Chondrocyte (in vitro differentiated cells): ENCODE measurements around the gene ETV2. TPM values are rescaled to one million over a fixed set of nuclear protein-coding genes. Genes with fewer than 3 reads are reported as not detected.
"Not testable (repeated sequence)": the region's sequence is repeated elsewhere in the genome, so short reads cannot be mapped to it uniquely, and the experiment has no call there.

Experiments used
- DNase-seq: peaks from one replicate; pipeline ENCODE4 v3.0.0; 2021; ENCODE audit warnings: mixed read lengths, low spot score
- H3K27ac Mint-ChIP-seq: one replicate; pipeline ENCODE4 v1.8.0; 2021; ENCODE audit warnings: mild to moderate bottlenecking, moderate library complexity, mixed read lengths; ENCODE audit not compliant: unreplicated experiment
- H3K27me3 Mint-ChIP-seq: 2 replicates; pipeline ENCODE4 v1.8.0; 2021; ENCODE audit warnings: low read depth, mixed read lengths
- H3K36me3 Mint-ChIP-seq: 2 replicates; pipeline ENCODE4 v1.8.0; 2021; ENCODE audit warnings: low read depth, mixed read lengths
- H3K4me1 Mint-ChIP-seq: 2 replicates; pipeline ENCODE4 v1.8.0; 2021; ENCODE audit warnings: low read depth, mild to moderate bottlenecking, mixed read lengths
- H3K4me3 Mint-ChIP-seq: one replicate; pipeline ENCODE4 v1.8.0; 2021; ENCODE audit warnings: mild to moderate bottlenecking, moderate library complexity, mixed read lengths; ENCODE audit not compliant: unreplicated experiment
- H3K9me3 Mint-ChIP-seq: 2 replicates; pipeline ENCODE4 v1.8.0; 2021; ENCODE audit warnings: low read depth, mixed read lengths
- long read RNA-seq: library from polyadenylated mRNA; stranded (forward); transcript quantifications from one replicate; pipeline ENCODE4 v2.0.0, GENCODE V29; 2021
- total RNA-seq: library from RNA; stranded (reverse); gene quantifications from 3 replicates; pipeline ENCODE4 v1.2.1, GENCODE V29; 2021
- TF ChIP-seq, protein P1 (sequence below): fragments of 200-600 bp; sonication (generic); IDR thresholded peaks from 2 replicates; pipeline ENCODE4 v1.5.0; 2021; ENCODE audit warnings: antibody characterized with exemption, mild to moderate bottlenecking, moderate library complexity

The ETV2 gene, protein sequence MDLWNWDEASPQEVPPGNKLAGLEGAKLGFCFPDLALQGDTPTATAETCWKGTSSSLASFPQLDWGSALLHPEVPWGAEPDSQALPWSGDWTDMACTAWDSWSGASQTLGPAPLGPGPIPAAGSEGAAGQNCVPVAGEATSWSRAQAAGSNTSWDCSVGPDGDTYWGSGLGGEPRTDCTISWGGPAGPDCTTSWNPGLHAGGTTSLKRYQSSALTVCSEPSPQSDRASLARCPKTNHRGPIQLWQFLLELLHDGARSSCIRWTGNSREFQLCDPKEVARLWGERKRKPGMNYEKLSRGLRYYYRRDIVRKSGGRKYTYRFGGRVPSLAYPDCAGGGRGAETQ
- total RNA-seq = 1.5 to 1.7 TPM (median 1.6 TPM) in 3 replicates
- long read RNA-seq, partial matches to known transcripts = 0 of 1 reads
- long read RNA-seq, other reads (novel, unspliced or antisense) = 0 of 1 reads

GRCh38 chr19:35641515-35642151 lies at the start of gene ETV2:
TSS of gene ETV2 (plus strand) at chr19:35641745. CDS start at chr19:35642461, 716 bp downstream.
- peaks cover 16% of the 10 kb centered on the region for H3K4me1 Mint-ChIP-seq
- H3K27me3 Mint-ChIP-seq = no peaks in the 10 kb centered on the region

GRCh38 chr19:35592226-35592625 lies 49.3 kb upstream of the ETV2 start:
- Mint-ChIP-seq H3K4me1 (peaks cover 3% of the 10 kb centered on the region), H3K4me3 (no peak overlapping the region), H3K9me3 (no peaks in the 10 kb centered on the region), H3K27me3 (peaks cover 6% of the 10 kb centered on the region), H3K36me3 (no peaks in the 10 kb centered on the region), H3K27ac (no peak overlapping the region)
- TF ChIP-seq, protein P1, sequence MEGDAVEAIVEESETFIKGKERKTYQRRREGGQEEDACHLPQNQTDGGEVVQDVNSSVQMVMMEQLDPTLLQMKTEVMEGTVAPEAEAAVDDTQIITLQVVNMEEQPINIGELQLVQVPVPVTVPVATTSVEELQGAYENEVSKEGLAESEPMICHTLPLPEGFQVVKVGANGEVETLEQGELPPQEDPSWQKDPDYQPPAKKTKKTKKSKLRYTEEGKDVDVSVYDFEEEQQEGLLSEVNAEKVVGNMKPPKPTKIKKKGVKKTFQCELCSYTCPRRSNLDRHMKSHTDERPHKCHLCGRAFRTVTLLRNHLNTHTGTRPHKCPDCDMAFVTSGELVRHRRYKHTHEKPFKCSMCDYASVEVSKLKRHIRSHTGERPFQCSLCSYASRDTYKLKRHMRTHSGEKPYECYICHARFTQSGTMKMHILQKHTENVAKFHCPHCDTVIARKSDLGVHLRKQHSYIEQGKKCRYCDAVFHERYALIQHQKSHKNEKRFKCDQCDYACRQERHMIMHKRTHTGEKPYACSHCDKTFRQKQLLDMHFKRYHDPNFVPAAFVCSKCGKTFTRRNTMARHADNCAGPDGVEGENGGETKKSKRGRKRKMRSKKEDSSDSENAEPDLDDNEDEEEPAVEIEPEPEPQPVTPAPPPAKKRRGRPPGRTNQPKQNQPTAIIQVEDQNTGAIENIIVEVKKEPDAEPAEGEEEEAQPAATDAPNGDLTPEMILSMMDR = peak; percentile 75
- DNase-seq = no peak

More at GRCh38 chr19:35641515-35642151, at the start of gene ETV2:
- Mint-ChIP-seq H3K4me3 (peak within 1 kb of the TSS; percentile 42), H3K36me3 (peaks cover 6% of the 10 kb centered on the region), H3K9me3 (no peaks in the 10 kb centered on the region), H3K27ac (no peak within 1 kb of the TSS)
- no peak for DNase-seq
- TF ChIP-seq, protein P1 = no peak

DNA sequence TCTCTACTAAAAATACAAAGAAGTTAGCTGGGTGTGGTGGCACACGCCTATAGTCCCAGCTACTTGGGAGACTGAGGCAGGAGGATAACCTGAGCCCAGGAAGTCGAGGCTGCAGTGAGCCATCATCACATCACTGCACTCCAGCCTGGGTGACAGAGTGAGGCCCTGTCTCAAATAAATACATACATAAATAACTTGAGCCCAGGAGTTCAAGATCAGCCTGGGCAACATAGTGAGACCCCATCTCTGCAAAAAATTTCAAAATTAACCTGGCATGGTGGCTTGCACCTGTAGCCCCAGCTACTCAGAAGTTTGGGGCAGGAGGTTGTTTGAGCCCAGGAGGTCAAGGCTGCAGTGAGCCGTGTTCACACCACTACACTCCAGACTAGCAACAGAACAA lies 46.5 kb upstream of the ETV2 start:
- not testable (repeated sequence) for DNase-seq, H3K27ac Mint-ChIP-seq, H3K36me3 Mint-ChIP-seq, H3K4me3 Mint-ChIP-seq, H3K9me3 Mint-ChIP-seq, H3K27me3 Mint-ChIP-seq
- peaks cover 11% of the 10 kb centered on the region for H3K4me1 Mint-ChIP-seq

GRCh38 chr19:35595928-35596327 lies 45.6 kb upstream of the ETV2 start:
- Mint-ChIP-seq H3K4me1 (peaks cover 11% of the 10 kb centered on the region), H3K9me3 (no peaks in the 10 kb centered on the region), H3K27ac (no peak overlapping the region), H3K27me3 (peaks cover 7% of the 10 kb centered on the region), H3K36me3 (no peaks in the 10 kb centered on the region), H3K4me3 (no peak overlapping the region)
- TF ChIP-seq, protein P1 = no peak
- DNase-seq = no peak

DNA sequence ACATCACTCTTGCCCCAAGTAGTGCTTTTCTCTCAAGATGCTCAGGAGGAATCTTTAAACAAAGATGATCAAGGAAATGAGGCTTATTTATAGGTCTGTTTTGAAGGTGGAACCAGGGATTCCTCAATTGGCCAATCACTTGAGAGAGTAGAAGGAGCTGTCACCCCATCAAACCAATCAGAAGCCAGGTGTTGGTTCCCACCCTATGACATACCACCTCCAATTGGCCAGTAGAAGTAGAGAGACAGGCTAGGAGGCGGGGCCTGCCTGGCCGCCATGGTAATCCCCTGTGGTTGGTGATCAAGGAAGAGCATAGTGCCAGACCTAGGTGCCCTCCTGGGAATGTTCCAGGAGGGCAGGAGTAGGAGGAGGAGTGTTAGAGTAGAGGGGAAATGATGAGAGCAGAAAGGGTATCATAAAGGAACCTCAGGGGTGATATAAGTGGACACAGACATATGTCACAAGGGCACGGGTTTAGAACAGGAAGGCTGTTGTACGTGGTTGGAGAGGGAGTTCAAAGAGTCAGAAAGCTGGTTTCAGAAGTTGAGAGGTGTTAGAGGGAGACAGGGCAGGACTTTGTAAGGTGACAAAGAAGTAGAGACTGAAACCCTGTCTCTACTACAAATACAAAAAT lies 45.1 kb upstream of the ETV2 start:
- no peak for DNase-seq
- no peak overlapping the region for H3K4me3 Mint-ChIP-seq
- no peak overlapping the region for H3K27ac Mint-ChIP-seq
- peaks cover 11% of the 10 kb centered on the region for H3K27me3 Mint-ChIP-seq
- TF ChIP-seq, protein P1 = no peak
- H3K36me3 Mint-ChIP-seq = no peaks in the 10 kb centered on the region
- peaks cover 11% of the 10 kb centered on the region for H3K4me1 Mint-ChIP-seq
- no peaks in the 10 kb centered on the region for H3K9me3 Mint-ChIP-seq
